A549 treated with CpdA at 1 μM for 4 hours (cell line): ENCODE data around the gene TRIM56. TPM values are rescaled to one million over a fixed set of nuclear protein-coding genes. Genes with fewer than 3 reads are reported as not detected.

Source experiments
- total RNA-seq: library from RNA; stranded (reverse); fragments of 200-300 nt; extraction: Qiagen RNA extraction; gene quantifications from 5 replicates; pipeline ENCODE4 v1.2.3, GENCODE V29; 2022; ENCODE audit warnings: low read depth

Gene TRIM56
- total RNA-seq: 9.9 to 13.3 TPM (median 10.4 TPM) in 5 replicates

GRCh38 chr7:101085162-101085964, at the start of gene TRIM56:
Gene TRIM56 (plus strand): TSS chr7:101085481. CDS start chr7:101087313, 1,832 bp downstream.

GRCh38 chr7:101126651-101127459, 41.6 kb downstream of the TRIM56 start, which contains the start of gene SERPINE1:
Gene SERPINE1 (plus strand): TSS chr7:101127104. CDS start chr7:101128394, 1,290 bp downstream.

Other genes with a start within 250 kb of the TRIM56 start
- gene SLC12A9, start 232.8 kb upstream of the TRIM56 start, total RNA-seq: 13.4 to 16.7 TPM (median 15.2 TPM) in 5 replicates
- gene TRIP6, start 218.1 kb upstream of the TRIM56 start, total RNA-seq: 38.1 to 61.9 TPM (median 55.4 TPM) in 5 replicates
- 121 to 158 TPM (median 149 TPM) in 5 replicates for gene SRRT, start 210.4 kb upstream of the TRIM56 start, total RNA-seq
- 4.7 to 7.2 TPM (median 5.4 TPM) in 5 replicates for gene UFSP1, start 195.8 kb upstream of the TRIM56 start, total RNA-seq
- 1.1 to 2.2 TPM (median 2.0 TPM) in 5 replicates for gene ACHE, start 189.6 kb upstream of the TRIM56 start, total RNA-seq
- gene MUC3A, start 135.9 kb upstream of the TRIM56 start, total RNA-seq: 8.9 to 15.9 TPM (median 12.7 TPM) in 5 replicates
- 15.7 to 22.4 TPM (median 18.7 TPM) in 5 replicates for gene MUC12, start 115.9 kb upstream of the TRIM56 start, total RNA-seq
- gene MUC17, start 65.4 kb upstream of the TRIM56 start, total RNA-seq: 0.01 to 0.07 TPM (median 0.03 TPM) in 5 replicates
- 712 to 895 TPM (median 757 TPM) in 5 replicates for gene SERPINE1, start 41.6 kb downstream of the TRIM56 start, total RNA-seq
- gene AP1S1, start 69.0 kb downstream of the TRIM56 start, total RNA-seq: 131 to 162 TPM (median 147 TPM) in 5 replicates
- gene VGF, start 80.1 kb downstream of the TRIM56 start, total RNA-seq: 9.0 to 22.7 TPM (median 16.6 TPM) in 5 replicates
- 0.13 to 0.25 TPM (median 0.17 TPM) in 4 of 5 replicates, not detected in the other for gene NAT16, start 94.8 kb downstream of the TRIM56 start, total RNA-seq
- gene MOGAT3, start 115.6 kb downstream of the TRIM56 start, total RNA-seq: 0.08 TPM in 1 of 5 replicates, not detected in the others
- 66.5 to 84.1 TPM (median 82.2 TPM) in 5 replicates for gene PLOD3, start 132.1 kb downstream of the TRIM56 start, total RNA-seq
- gene ZNHIT1, start 132.7 kb downstream of the TRIM56 start, total RNA-seq: 73.6 to 100 TPM (median 92.5 TPM) in 5 replicates
- gene CLDN15, start 152.3 kb downstream of the TRIM56 start, total RNA-seq: 8.7 to 14.8 TPM (median 12.9 TPM) in 5 replicates
- 129 to 148 TPM (median 141 TPM) in 5 replicates for gene FIS1, start 159.6 kb downstream of the TRIM56 start, total RNA-seq
- 49.4 to 58.6 TPM (median 54.3 TPM) in 5 replicates for gene IFT22, start 236.3 kb downstream of the TRIM56 start, total RNA-seq